Smooth muscle cell of the brain vasculature (primary cell): ENCODE results near the gene MCM3AP.
"Not testable (repeated sequence)": the region's sequence is repeated elsewhere in the genome, so short reads cannot be mapped to it uniquely, and the experiment has no call there.

Source experiments
- DNase-seq: peaks from one replicate; pipeline ENCODE4 v3.0.0-alpha.2; 2012; ENCODE audit warnings: low read depth, low spot score

MCM3AP gene

DNA sequence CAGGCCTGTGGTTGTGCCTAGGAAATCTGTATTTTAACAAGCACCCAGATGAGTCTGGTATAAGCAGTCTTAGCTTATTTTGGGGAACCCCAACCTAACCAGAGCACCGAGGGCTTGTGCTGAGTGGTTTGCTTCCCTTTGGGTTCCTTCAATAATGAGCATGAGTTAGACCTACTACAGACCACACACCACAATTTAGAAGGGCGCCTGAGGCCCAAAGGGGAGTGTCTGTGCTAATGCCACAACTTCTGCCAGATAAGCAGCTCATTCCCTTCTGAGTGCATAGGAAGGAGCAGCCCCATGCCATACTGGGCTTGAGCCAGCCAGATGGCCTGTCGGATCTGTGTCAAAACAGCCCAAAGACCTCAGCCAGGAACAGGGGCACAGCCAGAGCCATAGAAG is 41.5 kb downstream of the MCM3AP start:
- DNase-seq = no peak

DNA sequence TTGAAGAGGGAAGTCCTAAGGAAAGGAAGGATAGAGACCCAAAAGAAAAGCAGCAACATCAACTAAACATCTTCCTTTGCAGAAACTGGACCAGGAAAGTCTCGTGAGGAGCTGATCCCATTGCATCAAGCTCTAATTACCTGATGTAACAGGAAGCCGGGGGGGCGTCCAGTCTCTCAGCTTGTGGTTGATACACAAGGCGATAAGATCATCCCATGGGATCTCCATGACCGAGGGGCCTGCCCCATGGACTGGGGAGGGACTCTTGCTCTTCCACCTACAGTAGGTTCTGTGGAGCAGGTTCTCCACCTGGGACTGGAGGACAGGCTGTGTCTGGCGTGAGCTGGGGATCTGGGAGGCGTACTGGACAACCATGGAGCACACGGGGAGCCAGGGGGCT is 42.1 kb downstream of the MCM3AP start:
- no peak for DNase-seq

DNA sequence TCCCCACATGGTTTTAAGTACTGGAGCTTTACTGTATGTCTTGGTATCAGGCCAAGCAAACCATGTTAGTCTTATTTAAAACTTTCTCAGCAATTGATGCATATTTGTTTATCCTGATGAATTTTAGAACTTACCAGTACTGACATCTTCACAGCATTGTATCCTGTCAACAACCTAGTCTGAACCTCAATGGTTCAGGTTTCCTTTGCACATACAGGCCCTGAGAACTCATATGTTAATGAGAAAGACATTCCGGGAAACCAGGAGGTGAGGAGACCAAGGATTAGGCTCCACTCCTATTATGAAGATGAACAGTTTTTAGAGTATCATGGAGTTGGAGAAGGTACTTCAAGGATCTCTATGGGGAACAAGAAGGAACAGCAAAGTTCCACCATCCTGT is 43.8 kb downstream of the MCM3AP start:
- not testable (repeated sequence) for DNase-seq

GRCh38 chr21:46239817-46240325 is 45.5 kb downstream of the MCM3AP start:
- DNase-seq = no peak

- no peak for DNase-seq
Measured at GRCh38 chr21:46237474-46237873, 47.9 kb downstream of the MCM3AP start.

DNA sequence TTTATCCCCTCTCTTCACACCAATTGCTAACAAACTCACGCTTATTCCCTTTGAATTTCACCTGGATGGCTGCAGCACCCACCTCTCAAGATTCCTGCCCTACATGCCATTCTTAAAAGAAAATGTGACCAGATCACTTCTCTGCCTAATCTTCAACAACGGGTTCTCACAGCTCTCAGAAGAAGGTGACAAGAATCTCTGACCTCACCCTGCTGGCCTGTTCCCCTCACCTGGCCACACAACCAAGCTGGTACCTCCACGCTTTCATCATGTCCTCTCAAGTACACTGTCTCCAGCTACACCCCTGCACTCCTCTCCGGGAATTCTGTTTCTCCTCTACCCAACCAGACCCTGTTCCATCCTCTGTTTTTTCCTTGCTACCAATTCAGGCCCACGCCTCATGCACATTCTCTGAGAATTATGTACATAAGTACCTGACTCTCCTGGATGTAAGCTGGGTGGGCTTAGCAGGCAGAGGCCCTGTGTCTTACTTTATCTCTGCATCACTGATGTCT is 50.9 kb downstream of the MCM3AP start:
- no peak for DNase-seq

- DNase-seq = no peak
Measured at GRCh38 chr21:46229923-46230260, 55.5 kb downstream of the MCM3AP start.

GRCh38 chr21:46229133-46229922 is 56.1 kb downstream of the MCM3AP start:
- DNase-seq = no peak

DNA sequence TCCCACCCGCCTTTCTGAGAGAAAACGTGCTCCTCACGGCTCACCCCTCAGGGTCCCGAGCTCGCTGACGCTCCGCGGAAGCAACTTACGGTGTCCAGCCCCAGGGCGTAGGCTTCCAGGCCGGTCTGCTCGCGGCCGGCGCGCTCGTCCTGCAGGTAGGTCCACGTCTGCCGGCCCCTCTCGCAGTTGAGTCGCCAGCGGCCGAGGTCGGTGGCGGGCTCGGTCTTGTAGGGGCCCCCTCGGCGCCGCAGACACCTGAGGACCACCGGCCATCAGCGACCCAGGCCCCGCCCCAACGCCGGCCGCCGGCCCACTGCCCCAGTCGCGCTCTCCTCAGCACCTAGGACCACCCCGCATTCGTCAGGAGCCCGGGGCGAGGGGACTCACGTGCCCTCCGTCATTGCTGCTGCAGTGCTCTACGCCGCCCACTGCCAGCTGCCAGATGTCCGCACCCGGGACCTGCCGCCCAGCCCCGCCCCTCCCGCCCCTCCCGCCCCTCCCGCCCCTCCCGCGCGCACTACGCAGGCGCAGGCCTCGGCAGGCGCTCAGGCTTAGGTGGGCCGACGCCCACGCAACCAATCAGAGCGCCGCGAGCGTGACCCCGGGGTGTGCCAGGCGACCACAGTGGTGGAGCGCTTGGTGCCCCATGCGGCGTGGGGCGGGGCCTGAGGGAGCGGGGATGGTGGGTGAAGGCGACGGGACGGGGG is 56.9 kb downstream of the MCM3AP start, which contains the start of gene LSS:
LSS (minus strand) TSS at position 430 of the 707 bp plus-strand sequence; CDS start at position 401, 29 bp downstream.
- peak; percentile 99 for DNase-seq

GRCh38 chr21:46227811-46228344 is 57.5 kb downstream of the MCM3AP start:
- DNase-seq = no peak

DNA sequence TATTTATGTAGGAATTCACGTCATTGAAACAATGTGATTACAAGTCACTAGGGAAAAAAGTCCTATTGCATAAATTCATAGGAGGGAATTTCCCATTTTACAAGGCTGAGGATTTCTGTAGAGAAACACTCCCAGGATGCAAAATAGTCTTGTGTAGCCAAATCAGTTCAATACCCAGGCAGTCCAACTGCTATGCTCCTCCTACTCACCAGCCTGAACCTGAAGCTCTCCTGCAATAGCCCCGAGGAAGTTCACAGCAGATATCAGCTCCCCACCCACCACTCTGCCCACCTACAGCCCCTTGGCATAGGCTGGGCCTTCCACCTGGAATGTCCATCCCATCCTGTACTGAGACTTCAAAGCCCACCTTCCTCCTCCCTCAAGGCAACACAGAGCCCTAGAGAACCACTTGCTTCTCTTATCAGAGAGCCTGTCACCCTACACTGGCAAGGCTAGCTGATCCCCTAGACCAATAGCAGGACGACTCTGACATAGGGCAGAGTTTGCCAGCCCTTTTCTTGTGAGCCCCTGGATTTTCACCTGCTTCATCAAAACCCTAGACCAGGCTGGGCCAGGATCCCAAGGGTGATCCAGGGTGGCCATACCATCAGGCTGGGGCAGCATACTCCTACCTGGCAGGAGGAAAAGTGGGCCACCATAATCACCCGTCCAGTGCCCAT is 58.4 kb downstream of the MCM3AP start:
- DNase-seq = no peak

DNA sequence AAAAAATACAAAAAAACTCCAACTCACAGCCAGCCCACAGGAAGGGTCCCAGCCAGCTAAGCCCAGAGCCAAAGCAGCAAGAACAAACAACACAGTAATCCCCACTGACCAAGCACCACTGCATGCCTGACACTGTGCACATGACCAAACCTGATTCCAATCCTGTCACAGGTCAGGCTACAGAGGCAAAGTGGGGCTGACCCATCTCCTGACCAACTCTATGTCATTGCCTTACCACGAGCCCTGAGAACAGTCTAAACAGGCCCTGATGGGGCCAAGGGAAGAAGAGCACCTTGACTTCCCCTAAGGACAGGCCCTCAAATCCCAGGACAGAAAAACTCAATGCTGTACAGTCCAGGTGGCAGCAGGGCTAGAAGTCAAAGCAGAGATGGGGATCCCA is 59.3 kb downstream of the MCM3AP start:
- DNase-seq = no peak

DNA sequence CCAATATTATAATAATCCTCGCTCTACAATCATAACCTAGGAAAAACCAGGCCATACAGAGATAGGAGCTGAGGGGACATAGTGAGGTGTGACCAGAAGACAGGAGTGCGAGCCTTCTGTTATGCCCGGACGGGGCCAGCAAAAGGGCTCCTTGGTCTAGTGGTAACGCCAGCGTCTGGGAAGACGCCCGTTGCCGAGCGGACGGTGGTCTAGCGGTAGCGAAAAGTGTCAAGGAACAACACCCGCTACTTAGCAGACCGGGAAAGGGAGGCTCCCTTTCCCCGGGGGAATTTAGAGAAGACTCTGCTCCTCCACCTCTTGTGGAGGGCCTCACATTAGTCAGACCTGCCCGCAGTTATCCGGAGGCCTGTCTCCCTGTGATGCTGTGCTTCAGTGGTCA is 61.8 kb downstream of the MCM3AP start:
- not testable (repeated sequence) for DNase-seq

- DNase-seq = no peak
Measured at GRCh38 chr21:46223217-46223616, 62.2 kb downstream of the MCM3AP start.

DNA sequence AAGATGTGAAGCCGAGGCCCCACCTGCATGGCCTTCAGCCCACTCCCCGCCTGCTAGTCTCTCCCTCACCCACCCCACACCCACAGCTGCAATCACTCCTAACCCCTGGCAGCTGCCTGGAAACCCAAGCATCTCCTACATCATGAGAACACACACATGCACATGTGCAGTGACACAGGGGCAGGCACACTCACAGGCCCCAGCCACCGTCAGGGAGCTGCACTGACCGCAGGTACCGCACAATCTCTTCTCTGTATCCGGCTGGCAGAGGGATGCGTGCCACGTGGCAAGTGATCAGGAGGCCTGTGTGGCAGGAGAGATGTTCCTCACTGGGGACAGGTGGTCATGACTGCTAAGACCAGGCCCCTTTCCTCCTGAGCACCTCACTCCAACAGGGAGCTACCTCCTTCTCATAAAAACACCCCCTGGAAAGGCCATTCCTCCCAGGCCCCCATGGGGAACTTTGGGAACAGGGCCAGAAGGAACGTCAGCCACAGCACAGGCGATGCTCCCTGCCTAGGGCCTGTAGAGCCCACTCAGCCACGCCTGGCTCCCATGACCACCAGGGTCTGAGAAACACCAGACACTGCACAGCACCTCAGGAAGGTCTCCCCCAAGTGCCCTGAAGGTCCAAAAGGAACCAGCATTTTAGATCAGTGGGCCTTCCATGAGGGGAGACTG is 62.8 kb downstream of the MCM3AP start:
- no peak for DNase-seq

GRCh38 chr21:46221664-46222435 is 63.6 kb downstream of the MCM3AP start:
- no peak for DNase-seq

- DNase-seq = no peak
Measured at GRCh38 chr21:46220847-46221246, 64.6 kb downstream of the MCM3AP start.

DNA sequence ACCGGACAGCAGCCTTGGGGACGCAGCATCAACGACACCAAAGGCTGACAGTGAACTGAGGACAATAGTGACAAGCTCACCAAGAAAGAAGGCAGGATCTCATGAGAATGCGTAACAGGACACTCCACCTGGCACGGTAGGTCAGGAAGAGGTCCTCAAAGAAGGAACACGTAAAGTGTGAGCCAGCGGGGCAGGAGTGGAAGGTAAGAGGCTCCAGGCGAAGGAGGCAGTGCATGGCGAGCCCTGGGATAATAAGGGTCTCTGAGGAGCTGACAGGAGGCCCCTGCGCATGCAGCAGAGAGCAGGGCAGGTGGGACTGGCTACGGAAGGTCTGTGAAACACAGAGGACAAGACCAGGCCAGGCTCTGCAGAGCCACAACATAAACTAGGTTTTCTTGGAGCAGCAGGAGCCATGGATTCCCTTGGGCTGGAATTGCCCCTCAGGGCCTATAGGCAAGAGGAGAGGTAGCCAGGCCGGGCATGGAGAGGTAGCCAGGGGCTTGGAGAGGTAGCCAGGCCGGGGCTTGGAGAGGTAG is 65.1 kb downstream of the MCM3AP start:
- DNase-seq = no peak

GRCh38 chr21:46219591-46220239 is 65.7 kb downstream of the MCM3AP start:
- DNase-seq = no peak
